Neural progenitor cell (in vitro differentiated cells): ENCODE data around the gene KPNA4. TPM values are rescaled to one million over a fixed set of nuclear protein-coding genes. Genes with fewer than 3 reads are reported as not detected.

Source experiments
- DNase-seq: peaks from one replicate; pipeline ENCODE4 v3.0.0-alpha.2; 2016; ENCODE audit warnings: low spot score
- H2AFZ ChIP-seq: fragments of 200-600 bp; sonication (generic); replicated peaks from 2 replicates; pipeline ENCODE4 v1.6.1; 2016; ENCODE audit warnings: antibody characterized with exemption
- H3F3A ChIP-seq: fragments of 200-600 bp; sonication (generic); 2 replicates; pipeline ENCODE4 v1.6.1; 2016; ENCODE audit warnings: antibody characterized with exemption, low read depth
- H3K27ac ChIP-seq: fragments of 200-600 bp; sonication (generic); 2 replicates; pipeline ENCODE4 v1.5.1; 2016; ENCODE audit warnings: mild to moderate bottlenecking
- H3K27me3 ChIP-seq: fragments of 200-600 bp; sonication (generic); 2 replicates; pipeline ENCODE4 v1.6.1; 2016; ENCODE audit warnings: mild to moderate bottlenecking, moderate library complexity
- H3K36me3 ChIP-seq: fragments of 200-600 bp; sonication (generic); 2 replicates; pipeline ENCODE4 v1.5.1; 2016
- H3K4me1 ChIP-seq: fragments of 200-600 bp; sonication (generic); 2 replicates; pipeline ENCODE4 v1.6.1; 2016; ENCODE audit warnings: mixed run types
- H3K4me2 ChIP-seq: fragments of 200-600 bp; sonication (generic); 2 replicates; pipeline ENCODE4 v1.6.1; 2016
- H3K4me3 ChIP-seq: fragments of 200-600 bp; sonication (generic); 2 replicates; pipeline ENCODE4 v1.5.1; 2016
- H3K79me2 ChIP-seq: fragments of 200-600 bp; sonication (generic); 2 replicates; pipeline ENCODE4 v1.6.1; 2016; ENCODE audit warnings: low read depth
- H3K9ac ChIP-seq: fragments of 200-600 bp; sonication (generic); 2 replicates; pipeline ENCODE4 v1.6.1; 2016
- H3K9me3 ChIP-seq: fragments of 200-600 bp; sonication (generic); 2 replicates; pipeline ENCODE4 v1.5.1; 2016; ENCODE audit warnings: low read depth
- H4K20me1 ChIP-seq: fragments of 200-600 bp; sonication (generic); 2 replicates; pipeline ENCODE4 v1.6.1; 2016; ENCODE audit warnings: low read depth
- H3K27ac Mint-ChIP-seq: 3 replicates; pipeline ENCODE4 v1.8.0; 2021; ENCODE audit warnings: mixed read lengths
- H3K27me3 Mint-ChIP-seq: 2 replicates; pipeline ENCODE4 v1.8.0; 2022; ENCODE audit warnings: low read depth, mild to moderate bottlenecking, inconsistent platforms, moderate library complexity, mixed read lengths; ENCODE audit not compliant: insufficient read depth
- H3K36me3 Mint-ChIP-seq: 3 replicates; pipeline ENCODE4 v1.8.0; 2021; ENCODE audit warnings: mixed read lengths
- H3K4me1 Mint-ChIP-seq: 3 replicates; pipeline ENCODE4 v1.8.0; 2021; ENCODE audit warnings: mixed read lengths
- H3K4me3 Mint-ChIP-seq: 3 replicates; pipeline ENCODE4 v1.8.0; 2021; ENCODE audit warnings: mild to moderate bottlenecking, moderate library complexity, mixed read lengths
- H3K9me3 Mint-ChIP-seq: 3 replicates; pipeline ENCODE4 v1.8.0; 2020; ENCODE audit warnings: mixed read lengths
- CTCF ChIP-seq: fragments of 200-600 bp; sonication (generic); IDR thresholded peaks from 2 replicates; pipeline ENCODE4 v1.5.1; 2017; ENCODE audit warnings: antibody characterized with exemption, mild to moderate bottlenecking
- EZH2 ChIP-seq: fragments of 200-600 bp; sonication (generic); IDR thresholded peaks from 2 replicates; pipeline ENCODE4 v1.6.1; 2017; ENCODE audit warnings: antibody characterized with exemption, mild to moderate bottlenecking, moderate library complexity
- EZH2phosphoT487 ChIP-seq: fragments of 200-600 bp; sonication (generic); IDR thresholded peaks from 2 replicates; pipeline ENCODE4 v1.6.1; 2017; ENCODE audit warnings: antibody characterized with exemption
- total RNA-seq: library from RNA; depleted of rRNA; stranded (reverse); fragments of >200 nt; gene quantifications from 2 replicates; pipeline ENCODE4 v1.2.3, GENCODE V29; 2015; ENCODE audit warnings: low replicate concordance

KPNA4 gene
- total RNA-seq, 1 donor from 2014 or later, result 56.6 TPM

- no peak for DNase-seq
- no peaks in the 10 kb centered on the region for H3K4me1 ChIP-seq
- no peaks in the 10 kb centered on the region for H3K27me3 ChIP-seq
- H3F3A ChIP-seq, result peaks cover 3% of the 10 kb centered on the region
- peaks cover 2% of the 10 kb centered on the region for H3K4me1 Mint-ChIP-seq
- no peak overlapping the region for H2AFZ ChIP-seq
- no peak overlapping the region for H3K4me2 ChIP-seq
- no peaks in the 10 kb centered on the region for H3K27me3 Mint-ChIP-seq
- H4K20me1 ChIP-seq, result no peaks in the 10 kb centered on the region
- no peaks in the 10 kb centered on the region for H3K36me3 Mint-ChIP-seq
- no peak overlapping the region for H3K27ac ChIP-seq
- no peaks in the 10 kb centered on the region for H3K9me3 Mint-ChIP-seq
- no peak overlapping the region for H3K27ac Mint-ChIP-seq
- H3K9ac ChIP-seq, result no peak overlapping the region
- H3K79me2 ChIP-seq, result no peaks in the 10 kb centered on the region
- H3K9me3 ChIP-seq, result no peaks in the 10 kb centered on the region
- no peak overlapping the region for H3K4me3 Mint-ChIP-seq
- no peak for TF ChIP-seq EZH2phosphoT487
- no peak for TF ChIP-seq EZH2
- no peak for TF ChIP-seq CTCF
- H3K4me3 ChIP-seq, result no peak overlapping the region
- no peaks in the 10 kb centered on the region for H3K36me3 ChIP-seq
Observed at GRCh38 chr3:160481856-160482255, 83.5 kb downstream of the KPNA4 start.

- no peaks in the 10 kb centered on the region for H4K20me1 ChIP-seq
- H3K36me3 Mint-ChIP-seq, result no peaks in the 10 kb centered on the region
- no peak for DNase-seq
- no peaks in the 10 kb centered on the region for H3K9me3 ChIP-seq
- H3K4me3 Mint-ChIP-seq, result no peak overlapping the region
- peaks cover under 1% of the 10 kb centered on the region for H3F3A ChIP-seq
- H2AFZ ChIP-seq, result no peak overlapping the region
- H3K27me3 Mint-ChIP-seq, result no peaks in the 10 kb centered on the region
- TF ChIP-seq EZH2phosphoT487 (no peak), EZH2 (no peak), CTCF (no peak)
- no peaks in the 10 kb centered on the region for H3K9me3 Mint-ChIP-seq
- H3K79me2 ChIP-seq, result no peaks in the 10 kb centered on the region
- H3K4me1 Mint-ChIP-seq, result peaks cover 2% of the 10 kb centered on the region
- H3K27ac ChIP-seq, result no peak overlapping the region
- no peaks in the 10 kb centered on the region for H3K4me1 ChIP-seq
- no peak overlapping the region for H3K27ac Mint-ChIP-seq
- H3K27me3 ChIP-seq, result no peaks in the 10 kb centered on the region
- no peak overlapping the region for H3K4me3 ChIP-seq
- no peaks in the 10 kb centered on the region for H3K36me3 ChIP-seq
- H3K9ac ChIP-seq, result no peak overlapping the region
- no peak overlapping the region for H3K4me2 ChIP-seq
Observed at GRCh38 chr3:160480931-160481330, 84.4 kb downstream of the KPNA4 start.

GRCh38 chr3:160479376-160479775 is 86.0 kb downstream of the KPNA4 start:
- H3K36me3 ChIP-seq, result no peaks in the 10 kb centered on the region
- DNase-seq, result no peak
- H3F3A ChIP-seq, result no peaks in the 10 kb centered on the region
- no peaks in the 10 kb centered on the region for H3K9me3 ChIP-seq
- H3K27me3 Mint-ChIP-seq, result no peaks in the 10 kb centered on the region
- H3K4me1 ChIP-seq, result no peaks in the 10 kb centered on the region
- H3K4me2 ChIP-seq, result no peak overlapping the region
- no peak overlapping the region for H3K4me3 Mint-ChIP-seq
- H3K9me3 Mint-ChIP-seq, result no peaks in the 10 kb centered on the region
- H3K4me3 ChIP-seq, result no peak overlapping the region
- H3K36me3 Mint-ChIP-seq, result no peaks in the 10 kb centered on the region
- H4K20me1 ChIP-seq, result no peaks in the 10 kb centered on the region
- no peak overlapping the region for H3K9ac ChIP-seq
- H2AFZ ChIP-seq, result no peak overlapping the region
- peaks cover 2% of the 10 kb centered on the region for H3K4me1 Mint-ChIP-seq
- no peak for TF ChIP-seq CTCF
- no peak for TF ChIP-seq EZH2
- H3K27me3 ChIP-seq, result no peaks in the 10 kb centered on the region
- H3K79me2 ChIP-seq, result no peaks in the 10 kb centered on the region
- no peak overlapping the region for H3K27ac Mint-ChIP-seq
- H3K27ac ChIP-seq, result no peak overlapping the region

GRCh38 chr3:160478338-160478737 is 87.0 kb downstream of the KPNA4 start:
- H3K27ac ChIP-seq, result no peak overlapping the region
- no peaks in the 10 kb centered on the region for H3K79me2 ChIP-seq
- H3K9me3 Mint-ChIP-seq, result no peaks in the 10 kb centered on the region
- H3K4me3 Mint-ChIP-seq, result no peak overlapping the region
- TF ChIP-seq EZH2phosphoT487 (no peak), CTCF (no peak), EZH2 (no peak)
- no peaks in the 10 kb centered on the region for H3K36me3 Mint-ChIP-seq
- no peaks in the 10 kb centered on the region for H3F3A ChIP-seq
- no peak overlapping the region for H3K27ac Mint-ChIP-seq
- H3K36me3 ChIP-seq, result no peaks in the 10 kb centered on the region
- no peaks in the 10 kb centered on the region for H4K20me1 ChIP-seq
- H3K4me3 ChIP-seq, result no peak overlapping the region
- H2AFZ ChIP-seq, result no peak overlapping the region
- peaks cover 2% of the 10 kb centered on the region for H3K4me1 Mint-ChIP-seq
- H3K27me3 Mint-ChIP-seq, result no peaks in the 10 kb centered on the region
- H3K9ac ChIP-seq, result no peak overlapping the region
- H3K4me2 ChIP-seq, result no peak overlapping the region
- no peaks in the 10 kb centered on the region for H3K9me3 ChIP-seq
- H3K4me1 ChIP-seq, result no peaks in the 10 kb centered on the region
- no peaks in the 10 kb centered on the region for H3K27me3 ChIP-seq
- no peak for DNase-seq
